ENCODE data around the gene C2CD4A.

C2CD4A gene

GRCh38 chr15:62051166-62051565 is 15.6 kb upstream of the C2CD4A start:
- Mint-ChIP-seq H3K4me3 (no peak overlapping the region), H3K4me1 (peaks cover 48% of the 10 kb centered on the region), H3K27ac (ENCODE audit: low read depth) (no peak overlapping the region), H3K27me3 (no peaks in the 10 kb centered on the region), H3K9me3 (no peaks in the 10 kb centered on the region), H3K36me3 (ENCODE audit: insufficient read depth) (peaks cover under 1% of the 10 kb centered on the region)
- no peak for ATAC-seq (replicated peaks; ENCODE audit: extremely low read depth, poor library complexity, severe bottlenecking)
- no peak for DNase-seq (ENCODE audit: low spot score in 2 of 2)

GRCh38 chr15:62052713-62053112 is 14.1 kb upstream of the C2CD4A start:
- H3K36me3 Mint-ChIP-seq (ENCODE audit: insufficient read depth), result peaks cover 2% of the 10 kb centered on the region
- no peak for DNase-seq (ENCODE audit: low spot score in 2 of 2)
- ATAC-seq (replicated peaks; ENCODE audit: extremely low read depth, poor library complexity, severe bottlenecking), result no peak
- no peak overlapping the region for H3K4me3 Mint-ChIP-seq
- peaks cover 45% of the 10 kb centered on the region for H3K4me1 Mint-ChIP-seq
- H3K27me3 Mint-ChIP-seq, result no peaks in the 10 kb centered on the region
- H3K27ac Mint-ChIP-seq (ENCODE audit: low read depth), result no peak overlapping the region
- H3K9me3 Mint-ChIP-seq, result no peaks in the 10 kb centered on the region

- DNase-seq (ENCODE audit: low spot score in 2 of 2), result no peak
- Mint-ChIP-seq H3K36me3 (ENCODE audit: insufficient read depth) (peaks cover 2% of the 10 kb centered on the region), H3K4me3 (no peak overlapping the region), H3K27ac (ENCODE audit: low read depth) (no peak overlapping the region), H3K4me1 (peaks cover 44% of the 10 kb centered on the region), H3K9me3 (no peaks in the 10 kb centered on the region), H3K27me3 (no peaks in the 10 kb centered on the region)
- no peak for ATAC-seq (replicated peaks; ENCODE audit: extremely low read depth, poor library complexity, severe bottlenecking)
Observed at GRCh38 chr15:62053439-62054085, 13.2 kb upstream of the C2CD4A start.

GRCh38 chr15:62054979-62055378 is 11.8 kb upstream of the C2CD4A start:
- H3K36me3 Mint-ChIP-seq (ENCODE audit: insufficient read depth), result peaks cover 5% of the 10 kb centered on the region
- H3K27ac Mint-ChIP-seq (ENCODE audit: low read depth), result peak overlapping the region; percentile 3
- DNase-seq (ENCODE audit: low spot score in 2 of 2), result no peak
- ATAC-seq (replicated peaks; ENCODE audit: extremely low read depth, poor library complexity, severe bottlenecking), result no peak
- no peak overlapping the region for H3K4me3 Mint-ChIP-seq
- H3K9me3 Mint-ChIP-seq, result no peaks in the 10 kb centered on the region
- H3K27me3 Mint-ChIP-seq, result no peaks in the 10 kb centered on the region
- peaks cover 51% of the 10 kb centered on the region for H3K4me1 Mint-ChIP-seq

- ATAC-seq (replicated peaks; ENCODE audit: extremely low read depth, poor library complexity, severe bottlenecking), result no peak
- H3K27ac Mint-ChIP-seq (ENCODE audit: low read depth), result no peak overlapping the region
- no peak for DNase-seq (ENCODE audit: low spot score in 2 of 2)
- peaks cover 15% of the 10 kb centered on the region for H3K36me3 Mint-ChIP-seq (ENCODE audit: insufficient read depth)
- no peaks in the 10 kb centered on the region for H3K9me3 Mint-ChIP-seq
- no peak overlapping the region for H3K4me3 Mint-ChIP-seq
- peaks cover 62% of the 10 kb centered on the region for H3K4me1 Mint-ChIP-seq
- no peaks in the 10 kb centered on the region for H3K27me3 Mint-ChIP-seq
Observed at GRCh38 chr15:62057341-62057980, 9.3 kb upstream of the C2CD4A start.

- ATAC-seq (replicated peaks; ENCODE audit: extremely low read depth, poor library complexity, severe bottlenecking) (no peak), DNase-seq (ENCODE audit: low spot score in 2 of 2) (no peak)
- H3K4me3 Mint-ChIP-seq, result peak overlapping the region; percentile 31
- H3K9me3 Mint-ChIP-seq, result no peaks in the 10 kb centered on the region
- no peak overlapping the region for H3K27ac Mint-ChIP-seq (ENCODE audit: low read depth)
- no peaks in the 10 kb centered on the region for H3K27me3 Mint-ChIP-seq
- peaks cover 15% of the 10 kb centered on the region for H3K36me3 Mint-ChIP-seq (ENCODE audit: insufficient read depth)
- peaks cover 56% of the 10 kb centered on the region for H3K4me1 Mint-ChIP-seq
Observed at GRCh38 chr15:62058327-62059028, 8.3 kb upstream of the C2CD4A start.

- Mint-ChIP-seq H3K36me3 (ENCODE audit: insufficient read depth) (peaks cover 15% of the 10 kb centered on the region), H3K4me1 (peaks cover 50% of the 10 kb centered on the region)
Observed at GRCh38 chr15:62059108-62059815, 7.5 kb upstream of the C2CD4A start.

GRCh38 chr15:62059816-62060112 is 7.0 kb upstream of the C2CD4A start:
- H3K27ac Mint-ChIP-seq (ENCODE audit: low read depth), result peak overlapping the region; percentile 98
- H3K4me1 Mint-ChIP-seq, result peaks cover 45% of the 10 kb centered on the region
- DNase-seq (ENCODE audit: low spot score in 2 of 2) (peak; percentile 45 to 54), ATAC-seq (replicated peaks; ENCODE audit: extremely low read depth, poor library complexity, severe bottlenecking) (peak; percentile 77)
- no peaks in the 10 kb centered on the region for H3K27me3 Mint-ChIP-seq
- peaks cover 15% of the 10 kb centered on the region for H3K36me3 Mint-ChIP-seq (ENCODE audit: insufficient read depth)
- H3K4me3 Mint-ChIP-seq, result peak overlapping the region; percentile 93
- H3K9me3 Mint-ChIP-seq, result no peaks in the 10 kb centered on the region

More at GRCh38 chr15:62059108-62059815, 7.5 kb upstream of the C2CD4A start:
- H3K4me3 Mint-ChIP-seq, result peak overlapping the region; percentile 93
- no peaks in the 10 kb centered on the region for H3K27me3 Mint-ChIP-seq
- H3K27ac Mint-ChIP-seq (ENCODE audit: low read depth), result peak overlapping the region; percentile 98
- no peaks in the 10 kb centered on the region for H3K9me3 Mint-ChIP-seq
- no peak for DNase-seq (ENCODE audit: low spot score in 2 of 2)
- no peak for ATAC-seq (replicated peaks; ENCODE audit: extremely low read depth, poor library complexity, severe bottlenecking)

GRCh38 chr15:62060113-62060895 is 6.5 kb upstream of the C2CD4A start, which contains the start of gene VPS13C:
Gene VPS13C (minus strand): TSS chr15:62060447. CDS start chr15:62060374, 73 bp downstream.
- Mint-ChIP-seq H3K4me1 (peaks cover 44% of the 10 kb centered on the region), H3K36me3 (ENCODE audit: insufficient read depth) (peaks cover 15% of the 10 kb centered on the region), H3K4me3 (peak within 1 kb of the TSS; percentile 93), H3K27me3 (no peaks in the 10 kb centered on the region), H3K9me3 (no peaks in the 10 kb centered on the region), H3K27ac (ENCODE audit: low read depth) (peak within 1 kb of the TSS; percentile 98)
- DNase-seq (ENCODE audit: low spot score in 2 of 2), result peak; percentile 83 to 89
- peak; percentile 86 for ATAC-seq (replicated peaks; ENCODE audit: extremely low read depth, poor library complexity, severe bottlenecking)

GRCh38 chr15:62060896-62061280 is 5.9 kb upstream of the C2CD4A start:
- DNase-seq (ENCODE audit: low spot score in 2 of 2) (peak in 1 of 2 donors; percentile 28), ATAC-seq (replicated peaks; ENCODE audit: extremely low read depth, poor library complexity, severe bottlenecking) (peak; percentile 9)
- Mint-ChIP-seq H3K36me3 (ENCODE audit: insufficient read depth) (peaks cover 15% of the 10 kb centered on the region), H3K4me3 (peak overlapping the region; percentile 93), H3K4me1 (peaks cover 39% of the 10 kb centered on the region), H3K9me3 (no peaks in the 10 kb centered on the region), H3K27me3 (peaks cover 3% of the 10 kb centered on the region), H3K27ac (ENCODE audit: low read depth) (peak overlapping the region; percentile 98)

- Mint-ChIP-seq H3K4me3 (no peak overlapping the region), H3K4me1 (peaks cover 39% of the 10 kb centered on the region), H3K27me3 (peaks cover 20% of the 10 kb centered on the region), H3K27ac (ENCODE audit: low read depth) (no peak overlapping the region), H3K9me3 (no peaks in the 10 kb centered on the region), H3K36me3 (ENCODE audit: insufficient read depth) (peaks cover 13% of the 10 kb centered on the region)
- DNase-seq (ENCODE audit: low spot score in 2 of 2) (no peak), ATAC-seq (replicated peaks; ENCODE audit: extremely low read depth, poor library complexity, severe bottlenecking) (no peak)
Observed at GRCh38 chr15:62063825-62064635, 2.7 kb upstream of the C2CD4A start.

All from central memory CD8-positive, alpha-beta T cell (primary cell).